ENCODE data around the gene CDC5L. TPM values are rescaled to one million over a fixed set of nuclear protein-coding genes. Genes with fewer than 3 reads are reported as not detected.

Gene CDC5L
- polyA plus RNA-seq, 1 of the 3 experiments (the other 2 are of a cell fraction), result 6.0 TPM

DNA sequence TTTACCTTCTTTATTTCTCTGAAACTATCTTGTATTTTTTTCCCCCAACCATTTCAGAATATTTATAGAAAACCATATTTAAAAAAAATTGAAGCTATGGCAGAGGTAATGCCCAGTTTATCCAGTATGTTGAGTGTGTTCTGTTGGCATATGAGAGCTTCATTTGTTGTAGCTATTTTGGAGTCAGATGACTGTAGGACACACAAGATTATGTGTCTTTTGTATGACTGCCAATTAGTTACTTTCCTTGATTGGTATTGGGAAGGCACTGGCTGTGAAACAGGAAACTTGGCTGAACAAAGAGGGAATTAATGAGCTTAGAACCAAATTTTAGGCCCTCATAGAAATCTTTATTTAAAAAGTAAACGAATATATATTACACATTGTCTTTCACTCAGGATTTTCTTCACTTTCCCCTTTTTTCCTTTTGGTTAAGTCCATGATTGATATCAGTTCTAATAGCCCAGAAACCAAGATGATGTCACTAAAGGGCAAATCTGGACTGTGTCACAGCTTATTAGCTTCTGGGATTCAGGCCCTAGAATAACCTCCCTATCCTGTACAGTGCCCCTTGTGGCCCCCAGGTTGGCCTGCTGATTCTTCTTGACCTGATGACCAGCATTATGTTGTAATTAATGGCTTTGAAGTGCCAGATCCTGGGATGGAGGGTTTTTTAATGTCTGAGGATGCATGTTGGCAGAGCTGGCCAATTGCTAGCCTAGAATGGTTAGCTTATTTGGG lies 10.1 kb downstream of the CDC5L start (continued):
- TF ChIP-seq, protein P1, sequence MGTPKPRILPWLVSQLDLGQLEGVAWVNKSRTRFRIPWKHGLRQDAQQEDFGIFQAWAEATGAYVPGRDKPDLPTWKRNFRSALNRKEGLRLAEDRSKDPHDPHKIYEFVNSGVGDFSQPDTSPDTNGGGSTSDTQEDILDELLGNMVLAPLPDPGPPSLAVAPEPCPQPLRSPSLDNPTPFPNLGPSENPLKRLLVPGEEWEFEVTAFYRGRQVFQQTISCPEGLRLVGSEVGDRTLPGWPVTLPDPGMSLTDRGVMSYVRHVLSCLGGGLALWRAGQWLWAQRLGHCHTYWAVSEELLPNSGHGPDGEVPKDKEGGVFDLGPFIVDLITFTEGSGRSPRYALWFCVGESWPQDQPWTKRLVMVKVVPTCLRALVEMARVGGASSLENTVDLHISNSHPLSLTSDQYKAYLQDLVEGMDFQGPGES (IDR thresholded peaks at IDR 0.05; ENCODE audit: low read depth, low read length), result no peak
- TF ChIP-seq EP300 (IDR thresholded peaks at IDR 0.05; ENCODE audit: borderline replicate concordance in 1 of 2, low read depth in 1 of 2, low read length in 1 of 2), result peak in 1 of 2 experiments; percentile 67; a peak in 2 of 4 replicates
- TF ChIP-seq MXI1 (IDR thresholded peaks at IDR 0.05; ENCODE audit: low read depth, low read length), result no peak
- TF ChIP-seq, protein P2, sequence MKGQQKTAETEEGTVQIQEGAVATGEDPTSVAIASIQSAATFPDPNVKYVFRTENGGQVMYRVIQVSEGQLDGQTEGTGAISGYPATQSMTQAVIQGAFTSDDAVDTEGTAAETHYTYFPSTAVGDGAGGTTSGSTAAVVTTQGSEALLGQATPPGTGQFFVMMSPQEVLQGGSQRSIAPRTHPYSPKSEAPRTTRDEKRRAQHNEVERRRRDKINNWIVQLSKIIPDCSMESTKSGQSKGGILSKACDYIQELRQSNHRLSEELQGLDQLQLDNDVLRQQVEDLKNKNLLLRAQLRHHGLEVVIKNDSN (IDR thresholded peaks at IDR 0.05; ENCODE audit: borderline replicate concordance, low read depth), result no peak
- TF ChIP-seq RCOR1 (IDR thresholded peaks at IDR 0.05; ENCODE audit: low read length), result no peak
- peak; percentile 8; the same call in 1 of the 2 replicates for TF ChIP-seq RAD21 (IDR thresholded peaks at IDR 0.05; ENCODE audit: low read length)
- TF ChIP-seq, protein P3, sequence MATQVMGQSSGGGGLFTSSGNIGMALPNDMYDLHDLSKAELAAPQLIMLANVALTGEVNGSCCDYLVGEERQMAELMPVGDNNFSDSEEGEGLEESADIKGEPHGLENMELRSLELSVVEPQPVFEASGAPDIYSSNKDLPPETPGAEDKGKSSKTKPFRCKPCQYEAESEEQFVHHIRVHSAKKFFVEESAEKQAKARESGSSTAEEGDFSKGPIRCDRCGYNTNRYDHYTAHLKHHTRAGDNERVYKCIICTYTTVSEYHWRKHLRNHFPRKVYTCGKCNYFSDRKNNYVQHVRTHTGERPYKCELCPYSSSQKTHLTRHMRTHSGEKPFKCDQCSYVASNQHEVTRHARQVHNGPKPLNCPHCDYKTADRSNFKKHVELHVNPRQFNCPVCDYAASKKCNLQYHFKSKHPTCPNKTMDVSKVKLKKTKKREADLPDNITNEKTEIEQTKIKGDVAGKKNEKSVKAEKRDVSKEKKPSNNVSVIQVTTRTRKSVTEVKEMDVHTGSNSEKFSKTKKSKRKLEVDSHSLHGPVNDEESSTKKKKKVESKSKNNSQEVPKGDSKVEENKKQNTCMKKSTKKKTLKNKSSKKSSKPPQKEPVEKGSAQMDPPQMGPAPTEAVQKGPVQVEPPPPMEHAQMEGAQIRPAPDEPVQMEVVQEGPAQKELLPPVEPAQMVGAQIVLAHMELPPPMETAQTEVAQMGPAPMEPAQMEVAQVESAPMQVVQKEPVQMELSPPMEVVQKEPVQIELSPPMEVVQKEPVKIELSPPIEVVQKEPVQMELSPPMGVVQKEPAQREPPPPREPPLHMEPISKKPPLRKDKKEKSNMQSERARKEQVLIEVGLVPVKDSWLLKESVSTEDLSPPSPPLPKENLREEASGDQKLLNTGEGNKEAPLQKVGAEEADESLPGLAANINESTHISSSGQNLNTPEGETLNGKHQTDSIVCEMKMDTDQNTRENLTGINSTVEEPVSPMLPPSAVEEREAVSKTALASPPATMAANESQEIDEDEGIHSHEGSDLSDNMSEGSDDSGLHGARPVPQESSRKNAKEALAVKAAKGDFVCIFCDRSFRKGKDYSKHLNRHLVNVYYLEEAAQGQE (IDR thresholded peaks at IDR 0.05; ENCODE audit: low read depth, low read length), result no peak

DNA sequence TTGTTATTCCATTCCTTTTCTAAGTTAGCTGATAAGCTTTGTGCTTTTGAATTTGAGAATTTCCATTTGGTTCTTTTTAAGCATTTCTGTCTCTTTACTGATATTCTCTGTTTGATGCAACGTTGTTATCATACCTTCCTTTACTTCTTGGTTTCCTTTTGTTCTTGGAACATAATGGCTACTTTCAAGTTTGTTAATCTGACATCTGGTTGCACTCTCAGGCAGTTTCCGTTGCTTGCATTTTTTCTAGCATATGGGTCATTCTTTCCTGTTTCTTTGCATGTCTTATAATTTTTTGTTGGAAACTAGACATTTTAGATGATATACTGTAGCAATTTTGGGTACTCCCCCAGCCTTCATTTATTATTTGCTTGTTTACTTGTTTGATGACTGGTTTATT lies 12.5 kb downstream of the CDC5L start:
- no peak overlapping the region for H3K4me3 ChIP-seq (ENCODE audit: low read depth in 2 of 2, low read length in 1 of 2)
- H3K27me3 ChIP-seq (ENCODE audit: insufficient read depth), result no peaks in the 10 kb centered on the region
- H3K4me2 ChIP-seq, result no peak overlapping the region
- H3K9ac ChIP-seq, result no peak overlapping the region
- no peaks in the 10 kb centered on the region for H4K20me1 ChIP-seq (ENCODE audit: insufficient read depth)
- H3K4me1 ChIP-seq (ENCODE audit: control insufficient read depth in 1 of 2, insufficient read depth in 2 of 2, low read depth in 1 of 2, low read length in 1 of 2), result peaks cover 0 to 10% of the 10 kb centered on the region in 2 experiments; a peak in 3 of 4 replicates
- DNase-seq, result no peak
- H3F3A ChIP-seq (replicated peaks; ENCODE audit: insufficient read depth), result peaks cover 10% of the 10 kb centered on the region
- peaks cover 69 to 72% of the 10 kb centered on the region in 2 experiments for H3K36me3 ChIP-seq (replicated peaks in 1 of 2; ENCODE audit: control insufficient read depth in 1 of 2, insufficient read depth in 2 of 2, low read length in 1 of 2)
- POLR2A ChIA-PET, result no interaction called here
- no peaks in the 10 kb centered on the region for H3K9me3 ChIP-seq
- WGBS (ENCODE audit: low lambda C conversion rate), result 90% methylated on average over 2 of the region's 2 CpGs
- H3K79me2 ChIP-seq (ENCODE audit: insufficient read depth), result peaks cover 35% of the 10 kb centered on the region
- CTCF ChIA-PET, result interaction anchor here (1.4 kb wide), 1 partner anchor 32 kb away, joined by 4 read pairs; no protein-coding TSS in a partner anchor
- H3K9me2 ChIP-seq, result no peaks in the 10 kb centered on the region
- no peak overlapping the region for H3K27ac ChIP-seq (ENCODE audit: low read depth in 2 of 2, low read length in 1 of 2)
- no peak overlapping the region for H2AFZ ChIP-seq (ENCODE audit: low read depth)
- TF ChIP-seq NRF1 (IDR thresholded peaks at IDR 0.05; ENCODE audit: low read depth, low read length), result no peak
- no peak for TF ChIP-seq RCOR1 (IDR thresholded peaks at IDR 0.05; ENCODE audit: low read length)
- TF ChIP-seq TCF12 (IDR thresholded peaks at IDR 0.05), result no peak
- TF ChIP-seq, protein P4, sequence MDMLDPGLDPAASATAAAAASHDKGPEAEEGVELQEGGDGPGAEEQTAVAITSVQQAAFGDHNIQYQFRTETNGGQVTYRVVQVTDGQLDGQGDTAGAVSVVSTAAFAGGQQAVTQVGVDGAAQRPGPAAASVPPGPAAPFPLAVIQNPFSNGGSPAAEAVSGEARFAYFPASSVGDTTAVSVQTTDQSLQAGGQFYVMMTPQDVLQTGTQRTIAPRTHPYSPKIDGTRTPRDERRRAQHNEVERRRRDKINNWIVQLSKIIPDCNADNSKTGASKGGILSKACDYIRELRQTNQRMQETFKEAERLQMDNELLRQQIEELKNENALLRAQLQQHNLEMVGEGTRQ (IDR thresholded peaks at IDR 0.05; ENCODE audit: borderline replicate concordance, low read depth, low read length), result no peak
- no peak for TF ChIP-seq FOSL2 (IDR thresholded peaks at IDR 0.05; ENCODE audit: borderline replicate concordance, low read depth)
- TF ChIP-seq RFX5 (IDR thresholded peaks at IDR 0.05; ENCODE audit: low read length), result no peak
- TF ChIP-seq TAF1 (IDR thresholded peaks at IDR 0.05; ENCODE audit: borderline replicate concordance, low read depth, low read length), result no peak
- TF ChIP-seq FOXM1 (IDR thresholded peaks at IDR 0.05; ENCODE audit: low read depth), result no peak
- TF ChIP-seq SMC3 (IDR thresholded peaks at IDR 0.05; ENCODE audit: low read depth, low read length), result no peak
- TF ChIP-seq JUND (IDR thresholded peaks at IDR 0.05), result no peak
- TF ChIP-seq POLR2AphosphoS5 (IDR thresholded peaks at IDR 0.05; ENCODE audit: low read depth, low read length), result no peak
- no peak for TF ChIP-seq GATA2 (CRISPR knock-in tag; IDR thresholded peaks at IDR 0.05)
- TF ChIP-seq EZH2phosphoT487 (IDR thresholded peaks at IDR 0.05; ENCODE audit: borderline replicate concordance, low read depth), result no peak
- TF ChIP-seq RXRA (IDR thresholded peaks at IDR 0.05; ENCODE audit: borderline replicate concordance, low read depth), result no peak
- TF ChIP-seq RAD21 (IDR thresholded peaks at IDR 0.05; ENCODE audit: low read length), result no peak
- TF ChIP-seq, protein P5, sequence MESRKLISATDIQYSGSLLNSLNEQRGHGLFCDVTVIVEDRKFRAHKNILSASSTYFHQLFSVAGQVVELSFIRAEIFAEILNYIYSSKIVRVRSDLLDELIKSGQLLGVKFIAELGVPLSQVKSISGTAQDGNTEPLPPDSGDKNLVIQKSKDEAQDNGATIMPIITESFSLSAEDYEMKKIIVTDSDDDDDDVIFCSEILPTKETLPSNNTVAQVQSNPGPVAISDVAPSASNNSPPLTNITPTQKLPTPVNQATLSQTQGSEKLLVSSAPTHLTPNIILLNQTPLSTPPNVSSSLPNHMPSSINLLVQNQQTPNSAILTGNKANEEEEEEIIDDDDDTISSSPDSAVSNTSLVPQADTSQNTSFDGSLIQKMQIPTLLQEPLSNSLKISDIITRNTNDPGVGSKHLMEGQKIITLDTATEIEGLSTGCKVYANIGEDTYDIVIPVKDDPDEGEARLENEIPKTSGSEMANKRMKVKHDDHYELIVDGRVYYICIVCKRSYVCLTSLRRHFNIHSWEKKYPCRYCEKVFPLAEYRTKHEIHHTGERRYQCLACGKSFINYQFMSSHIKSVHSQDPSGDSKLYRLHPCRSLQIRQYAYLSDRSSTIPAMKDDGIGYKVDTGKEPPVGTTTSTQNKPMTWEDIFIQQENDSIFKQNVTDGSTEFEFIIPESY (IDR thresholded peaks at IDR 0.05; ENCODE audit: borderline replicate concordance, low read depth), result no peak
- no peak for TF ChIP-seq SIN3A (IDR thresholded peaks at IDR 0.05; ENCODE audit: borderline replicate concordance, low read depth, low read length)

Data from SK-N-SH (cell line).